Measurements from ENCODE around the gene SLC26A8.

DNA sequence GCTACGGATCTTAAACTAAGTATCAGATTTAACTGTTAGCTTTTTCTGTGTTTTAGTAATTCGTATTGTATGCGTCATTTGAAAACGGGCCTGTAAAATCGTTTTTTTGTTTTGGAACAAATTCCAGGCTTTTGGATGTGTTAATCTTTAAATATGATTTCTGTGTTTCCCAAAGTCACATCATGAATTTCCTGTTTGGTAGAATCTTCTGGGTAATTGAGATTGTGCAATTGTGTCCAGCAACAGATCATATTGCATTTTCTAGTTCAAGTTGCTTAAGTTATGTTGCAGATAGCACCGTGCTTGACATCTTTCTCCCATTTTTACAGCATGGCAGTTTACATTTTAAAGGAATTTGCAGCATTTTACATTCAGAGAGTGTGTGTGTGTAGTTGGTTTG lies 5.0 kb upstream of the SLC26A8 start:
- TF ChIP-seq POLR2A (IDR thresholded peaks at IDR 0.05), result no peak
- TF ChIP-seq, protein P1, sequence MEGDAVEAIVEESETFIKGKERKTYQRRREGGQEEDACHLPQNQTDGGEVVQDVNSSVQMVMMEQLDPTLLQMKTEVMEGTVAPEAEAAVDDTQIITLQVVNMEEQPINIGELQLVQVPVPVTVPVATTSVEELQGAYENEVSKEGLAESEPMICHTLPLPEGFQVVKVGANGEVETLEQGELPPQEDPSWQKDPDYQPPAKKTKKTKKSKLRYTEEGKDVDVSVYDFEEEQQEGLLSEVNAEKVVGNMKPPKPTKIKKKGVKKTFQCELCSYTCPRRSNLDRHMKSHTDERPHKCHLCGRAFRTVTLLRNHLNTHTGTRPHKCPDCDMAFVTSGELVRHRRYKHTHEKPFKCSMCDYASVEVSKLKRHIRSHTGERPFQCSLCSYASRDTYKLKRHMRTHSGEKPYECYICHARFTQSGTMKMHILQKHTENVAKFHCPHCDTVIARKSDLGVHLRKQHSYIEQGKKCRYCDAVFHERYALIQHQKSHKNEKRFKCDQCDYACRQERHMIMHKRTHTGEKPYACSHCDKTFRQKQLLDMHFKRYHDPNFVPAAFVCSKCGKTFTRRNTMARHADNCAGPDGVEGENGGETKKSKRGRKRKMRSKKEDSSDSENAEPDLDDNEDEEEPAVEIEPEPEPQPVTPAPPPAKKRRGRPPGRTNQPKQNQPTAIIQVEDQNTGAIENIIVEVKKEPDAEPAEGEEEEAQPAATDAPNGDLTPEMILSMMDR (IDR thresholded peaks at IDR 0.05), result no peak

All from tibial nerve (tissue), 3 donors.